Stimulated activated CD4-positive, alpha-beta T cell treated with anti-CD3 and anti-CD28 coated beads, Interleukin-12 subunit alpha, Interleukin-12 subunit beta, amount 100 ng/mL, for 24 hours (primary cell): ENCODE data around the gene AASDHPPT.

Experiments
- DNase-seq, 2 experiments: peaks; one replicate each; pipeline ENCODE4 v3.0.0-alpha.2; 2020; ENCODE audit warnings: low read depth in 2 of 2

AASDHPPT gene

DNA sequence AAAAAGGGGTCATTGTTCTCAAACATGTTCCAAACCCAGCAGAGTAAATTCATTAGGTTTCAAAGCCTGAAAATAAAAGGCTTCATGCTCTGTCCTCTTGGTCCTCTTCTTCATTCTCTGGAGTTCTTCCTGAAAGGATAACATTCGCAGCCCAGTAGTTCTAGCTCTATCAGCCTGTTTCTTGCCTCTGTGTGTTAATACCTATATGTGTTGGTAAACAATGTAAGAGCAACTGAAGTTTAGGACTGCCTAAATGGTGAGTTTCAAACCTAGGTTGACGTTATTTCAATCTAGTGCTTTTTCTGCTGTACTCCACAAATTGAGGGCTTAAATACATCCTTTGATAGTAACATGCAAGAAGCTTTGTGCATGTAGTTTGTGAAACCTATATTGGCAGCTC, 9.4 kb downstream of the AASDHPPT start:
- no peak for DNase-seq

DNA sequence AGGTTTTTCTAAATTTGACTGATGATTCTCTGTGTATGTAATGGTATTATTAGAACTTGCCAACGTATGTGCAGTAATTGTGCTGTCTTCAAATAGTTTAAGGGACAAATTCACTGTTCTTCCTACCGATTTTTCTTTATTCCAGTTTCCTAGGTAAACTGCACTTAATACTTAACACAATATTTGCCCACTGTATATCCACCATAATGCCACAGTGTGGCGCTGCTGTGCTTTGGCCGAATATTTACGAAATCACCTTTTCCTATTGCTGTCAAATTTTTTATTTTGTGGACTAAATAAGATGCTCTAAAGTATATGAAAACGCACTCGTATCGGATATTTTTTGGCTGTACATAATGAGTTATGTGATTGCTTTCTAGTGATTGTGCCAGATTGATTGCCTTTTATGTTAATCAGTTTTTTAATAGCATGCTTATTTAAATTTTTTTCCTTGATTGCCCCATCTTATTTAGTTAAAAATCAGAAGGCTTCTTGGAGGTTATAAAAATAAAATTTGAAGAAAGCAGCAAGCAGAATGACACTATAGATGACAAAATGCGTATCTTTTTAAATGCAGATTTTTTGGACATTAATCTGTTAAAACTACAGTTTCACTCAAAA, 10.5 kb downstream of the AASDHPPT start:
- no peak for DNase-seq

DNA sequence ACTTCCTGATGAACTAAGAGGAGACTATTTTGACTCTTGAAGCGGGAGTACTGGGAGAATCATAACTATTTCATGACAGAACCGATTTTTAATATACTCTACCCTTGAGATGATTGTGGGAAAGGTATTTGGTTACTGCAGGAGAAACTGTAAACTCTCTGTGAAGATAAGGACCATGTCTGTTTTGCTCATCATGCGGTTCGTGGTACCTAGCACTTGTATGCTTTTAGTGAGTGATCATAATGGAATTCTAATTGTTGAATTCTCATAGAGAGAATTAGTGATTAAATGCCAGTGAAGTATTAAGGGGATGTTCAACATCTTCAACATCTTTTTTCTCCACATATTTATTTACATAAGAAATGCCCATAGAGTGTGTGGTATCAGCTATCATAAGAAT, 11.4 kb downstream of the AASDHPPT start:
- no peak for DNase-seq

DNA sequence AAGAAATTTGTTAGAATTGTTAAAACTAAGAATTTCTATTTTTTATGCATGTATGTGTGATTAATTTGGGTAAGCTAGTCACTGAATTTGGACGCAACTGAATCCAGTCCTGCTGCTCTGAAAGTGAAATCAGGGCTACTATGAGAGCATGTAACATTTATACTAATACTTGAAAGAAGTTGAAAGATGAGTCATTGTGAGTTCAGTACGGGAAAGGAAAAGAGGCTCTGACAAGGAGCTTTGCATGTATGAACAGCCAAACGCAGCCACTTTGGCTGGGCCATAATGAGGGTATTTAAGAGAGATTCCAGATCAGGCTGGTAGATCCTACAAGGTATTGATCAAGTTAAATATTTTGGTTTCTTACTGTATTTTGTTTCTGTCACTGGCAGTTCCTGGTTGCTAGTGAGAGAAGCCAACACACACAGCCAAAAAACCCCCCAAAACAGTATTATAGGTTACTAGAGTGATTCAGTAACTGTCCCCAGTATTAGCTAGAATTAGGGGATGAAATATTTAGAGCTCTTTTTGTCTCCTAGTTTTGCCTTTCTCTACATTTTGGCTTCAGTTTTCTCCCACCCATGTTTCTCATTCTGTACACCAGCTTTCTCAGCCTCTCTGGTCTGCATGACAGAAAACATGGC, 14.1 kb downstream of the AASDHPPT start:
- DNase-seq, result no peak

DNA sequence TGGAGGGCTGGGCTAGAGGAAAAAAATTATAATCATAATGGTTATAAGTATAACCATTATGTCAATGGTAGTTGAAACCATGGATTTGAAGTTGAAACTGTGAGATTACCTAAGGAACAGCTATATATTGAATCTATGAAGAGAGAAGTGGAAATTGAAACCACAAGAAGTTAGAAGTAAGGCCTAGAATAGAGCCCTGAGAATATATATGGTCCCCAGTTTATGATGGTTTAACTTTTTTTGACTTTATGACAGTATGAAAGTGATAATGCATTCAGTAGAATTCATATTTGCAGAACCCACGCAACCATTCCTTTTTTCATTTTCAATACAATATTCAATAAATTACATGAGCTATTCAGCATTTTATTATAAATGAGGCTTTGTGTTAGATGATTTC, 15.0 kb downstream of the AASDHPPT start:
- no peak for DNase-seq

DNA sequence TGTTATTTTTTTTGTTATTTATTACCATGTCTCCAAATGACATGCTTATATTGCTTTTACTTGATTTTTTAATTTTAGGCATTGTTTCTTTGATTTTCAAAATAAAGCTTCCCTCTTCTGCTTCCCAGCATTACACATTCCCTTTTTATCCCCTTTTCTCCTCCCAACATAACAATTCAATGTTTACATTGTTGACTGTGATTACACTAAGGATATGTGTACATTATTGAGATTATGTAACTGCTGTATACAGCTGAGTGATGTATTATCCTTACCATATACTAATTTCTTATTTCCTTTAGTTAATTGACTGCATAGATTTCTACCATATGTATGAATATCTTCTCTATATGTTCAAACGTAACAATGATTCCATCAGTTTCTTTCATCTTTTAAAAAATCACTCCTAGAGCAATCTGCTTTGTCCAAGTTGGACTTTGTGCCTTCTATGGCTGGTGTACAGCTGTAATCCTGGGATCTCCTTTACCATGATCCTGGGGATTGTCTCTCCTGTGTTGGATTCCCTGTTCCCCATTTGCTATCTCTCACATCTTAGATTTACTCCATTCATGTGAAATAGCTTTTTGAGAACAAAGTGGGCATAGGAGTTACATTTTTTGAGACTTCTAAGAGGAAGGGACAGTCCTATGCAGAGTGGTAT, 21.6 kb downstream of the AASDHPPT start:
- DNase-seq, result no peak

DNA sequence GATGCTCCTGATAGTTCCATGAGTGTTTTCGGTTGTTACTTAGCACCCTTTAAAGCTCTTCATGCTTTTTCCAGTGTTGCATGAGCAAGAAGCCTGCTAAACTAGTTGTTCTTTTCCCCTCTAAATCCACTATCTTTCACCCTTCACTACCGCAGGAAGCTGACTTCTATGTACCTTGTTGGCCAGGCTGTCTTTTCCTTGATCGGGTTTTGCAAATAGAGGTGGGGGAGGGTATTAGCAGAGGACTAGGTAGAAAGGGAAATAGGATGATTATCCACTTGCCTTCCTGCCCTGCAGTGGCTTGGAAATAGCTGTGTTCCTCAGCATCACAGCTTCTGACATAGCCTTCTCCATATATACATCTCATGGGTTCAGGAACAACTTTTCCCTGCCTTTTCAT, 23.9 kb downstream of the AASDHPPT start:
- DNase-seq, result no peak

DNA sequence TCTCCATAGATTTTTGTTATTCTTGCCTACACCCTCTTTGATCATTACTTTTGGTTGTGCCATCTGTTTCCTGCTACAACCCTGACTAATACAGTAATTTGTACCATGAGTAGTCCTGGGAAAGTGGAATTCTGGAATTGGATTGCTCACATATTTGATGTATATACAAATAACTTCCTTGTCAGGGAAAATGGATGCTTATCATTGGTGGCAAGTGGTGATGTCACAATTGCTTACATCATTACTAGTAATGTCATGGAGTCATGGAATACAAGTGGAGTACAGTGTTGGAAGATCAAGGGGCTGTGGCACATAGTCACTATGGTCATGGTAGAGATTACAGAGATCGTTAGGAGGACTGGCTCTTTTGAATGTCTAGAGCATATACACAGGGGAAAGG, 24.4 kb downstream of the AASDHPPT start:
- no peak for DNase-seq

DNA sequence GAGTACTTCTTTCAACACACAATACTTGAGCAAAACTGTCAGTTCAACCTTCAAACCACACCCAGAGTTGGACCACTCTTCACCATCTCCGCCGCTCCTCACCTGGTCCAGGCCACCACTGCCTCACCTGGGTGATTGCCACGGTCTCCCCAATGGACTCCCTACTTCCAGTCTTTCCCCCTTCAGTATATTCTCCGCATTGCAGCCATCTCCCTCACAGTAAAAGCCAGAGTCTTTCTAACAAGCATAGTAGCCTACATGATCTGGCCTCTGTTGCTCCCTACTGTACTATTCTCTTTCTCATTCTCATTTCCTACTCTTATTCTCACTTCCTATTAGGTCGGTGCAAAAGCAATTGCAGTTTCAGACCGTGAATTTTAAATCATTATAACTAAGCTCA, 28.5 kb downstream of the AASDHPPT start:
- DNase-seq, result no peak

DNA sequence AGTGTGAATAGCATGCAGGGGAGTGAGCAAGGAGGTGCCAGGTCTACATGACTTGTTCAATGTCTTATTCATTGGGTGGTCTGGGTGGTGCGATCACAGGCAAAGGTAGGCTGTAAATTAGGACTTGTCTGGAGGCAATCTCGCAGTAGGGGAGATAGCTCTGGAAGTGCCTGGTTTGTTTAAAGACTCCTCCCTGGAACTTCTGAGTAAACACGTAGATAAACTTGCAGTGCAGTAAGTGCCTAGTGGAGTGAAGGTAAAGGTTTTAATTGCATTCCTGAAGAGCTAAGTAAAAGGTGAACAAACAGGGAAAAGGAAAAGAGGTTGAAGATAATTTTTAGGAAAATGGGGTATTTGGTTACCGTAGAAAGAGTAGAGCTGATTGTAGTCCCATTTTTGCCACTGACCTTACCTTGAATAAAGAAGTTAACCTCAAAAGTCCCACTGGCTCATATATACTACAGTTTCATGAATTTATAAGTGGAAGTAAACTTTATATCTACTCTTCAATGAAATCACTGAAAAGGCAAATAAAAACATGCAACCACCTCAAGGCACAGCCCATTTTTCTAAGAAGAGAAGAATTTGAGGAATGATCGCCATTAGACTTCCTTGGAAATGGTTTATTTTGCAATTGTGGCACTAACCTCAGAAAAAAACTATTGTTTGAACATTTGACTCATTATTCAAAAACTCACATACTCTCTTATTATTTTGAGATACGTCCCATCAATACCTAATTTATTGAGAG, 44.3 kb downstream of the AASDHPPT start:
- no peak for DNase-seq

DNA sequence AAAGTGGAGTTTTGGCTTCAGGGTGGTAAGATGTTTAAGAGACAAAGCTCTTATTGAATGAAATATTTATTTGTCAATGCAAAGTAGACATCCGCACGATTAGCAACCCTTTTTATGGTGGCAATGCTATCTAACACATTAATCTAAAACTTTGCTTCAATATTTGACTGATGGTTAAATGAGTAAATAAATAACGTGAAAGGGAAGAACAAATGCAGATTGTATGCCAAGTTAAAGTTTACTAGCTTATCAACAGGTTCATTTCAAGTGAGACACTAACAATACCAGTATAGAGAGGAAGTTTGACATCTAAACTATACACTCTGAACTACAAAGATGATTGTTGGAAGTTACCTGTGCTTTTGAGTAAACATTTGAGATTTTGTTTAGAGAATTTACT, 50.1 kb downstream of the AASDHPPT start:
- DNase-seq, result no peak

DNA sequence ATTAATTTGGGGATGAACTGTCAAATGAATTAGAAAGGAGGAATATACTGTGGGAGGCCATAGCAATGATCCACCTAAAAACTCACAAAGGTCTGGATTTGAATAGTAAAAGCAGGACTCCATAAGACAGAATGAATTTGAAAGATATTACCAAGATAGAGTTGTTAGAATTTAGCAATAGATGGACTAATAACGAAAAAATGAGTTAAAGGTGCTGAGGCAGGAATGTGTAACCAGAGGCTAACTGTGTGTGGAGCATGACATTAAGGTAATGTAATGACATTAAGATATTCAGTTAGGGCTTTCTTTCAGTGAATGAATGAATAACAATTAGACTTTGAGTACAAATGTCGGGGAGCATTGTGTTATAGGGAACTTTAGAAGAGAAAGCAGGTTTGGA, 51.3 kb downstream of the AASDHPPT start:
- DNase-seq, result no peak

DNA sequence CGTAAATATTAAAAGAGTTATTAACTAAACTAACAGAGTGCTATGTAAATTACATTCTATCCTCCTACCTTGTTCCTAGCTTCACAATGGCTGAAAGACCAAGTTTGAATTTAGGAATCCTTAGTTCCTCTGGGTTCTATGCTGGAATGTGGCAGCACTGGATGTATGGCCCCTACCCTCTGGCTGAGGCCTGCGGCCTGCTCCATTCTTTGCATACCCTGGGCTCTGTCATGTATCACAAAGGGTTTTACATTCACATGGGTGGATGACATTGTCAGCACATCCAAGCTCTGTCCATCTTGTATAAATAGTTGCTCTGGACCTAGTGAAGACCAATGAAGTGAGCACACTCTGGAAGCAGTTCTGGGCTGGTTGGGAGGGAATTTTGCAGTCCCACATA, 54.5 kb downstream of the AASDHPPT start:
- DNase-seq, result no peak

DNA sequence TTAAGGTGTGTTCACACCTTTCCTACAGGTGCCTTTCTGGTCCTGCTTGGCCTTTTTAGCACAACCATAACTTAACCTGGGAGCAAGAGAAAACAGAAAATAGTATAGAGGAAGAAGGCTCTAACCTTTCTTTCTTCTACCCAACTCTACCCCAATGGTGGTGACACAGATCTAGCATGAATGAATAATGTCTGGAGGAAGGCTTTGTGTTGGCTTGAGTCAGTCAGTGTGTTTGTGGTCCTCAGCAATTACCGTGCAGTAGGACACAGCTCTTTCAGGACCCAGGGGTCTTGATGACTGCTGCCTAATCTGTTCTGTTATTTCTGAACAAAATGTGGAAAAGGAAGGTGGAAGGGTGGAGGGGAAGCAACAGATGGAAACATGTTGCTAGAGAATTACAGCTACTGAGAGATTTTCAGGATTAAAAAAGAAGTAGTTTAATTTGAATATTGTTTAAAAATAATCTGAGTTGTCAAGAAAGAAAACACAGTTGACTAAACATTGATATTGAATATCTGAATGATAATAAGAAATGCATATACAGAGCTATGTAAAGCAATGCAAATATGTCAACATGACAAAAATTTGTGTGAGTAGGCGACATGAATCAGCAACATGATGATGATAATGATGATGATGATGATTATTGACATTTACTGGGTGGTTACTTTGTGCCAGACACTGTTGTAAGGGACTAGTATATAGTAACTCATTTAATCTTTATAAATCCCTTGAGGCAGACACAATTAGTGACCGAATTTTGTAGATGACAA, 55.3 kb downstream of the AASDHPPT start:
- DNase-seq, result no peak

DNA sequence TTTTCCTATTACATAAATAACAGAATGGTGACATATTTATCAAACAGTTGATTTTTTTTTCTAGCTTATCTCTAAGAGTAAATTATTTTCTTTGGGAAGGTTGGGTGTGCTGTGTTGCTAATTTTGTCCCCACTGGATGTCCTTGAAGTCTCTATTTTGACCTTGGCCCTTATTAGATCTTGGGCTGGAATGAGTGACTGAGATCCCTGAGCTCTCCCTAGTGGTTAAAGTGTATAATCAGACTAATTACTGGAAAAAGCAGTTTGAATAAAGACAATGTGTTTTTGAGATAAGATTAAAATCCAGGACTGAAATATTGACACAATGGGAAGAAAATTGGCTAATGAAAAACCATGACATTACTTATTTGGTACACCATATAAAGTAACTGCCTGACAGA, 56.1 kb downstream of the AASDHPPT start:
- DNase-seq, result no peak

DNA sequence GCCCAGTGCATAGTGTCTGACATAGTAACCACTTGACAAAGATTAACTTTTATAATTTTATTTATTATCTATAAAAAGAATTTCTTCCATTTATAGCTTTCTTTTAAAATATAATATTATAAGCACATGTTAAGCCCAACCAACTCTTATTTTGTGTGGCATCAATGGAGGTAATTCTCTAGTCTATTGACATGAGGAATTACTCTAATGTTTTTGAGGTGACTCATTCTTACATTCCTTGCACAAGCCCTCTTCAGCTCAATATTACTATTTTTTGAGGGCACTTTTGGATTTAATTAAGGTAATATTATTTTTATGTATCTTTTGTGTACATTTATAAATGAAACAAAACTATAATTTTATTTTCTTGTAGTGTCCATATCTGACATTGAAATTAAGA, 59.6 kb downstream of the AASDHPPT start:
- DNase-seq, result no peak

DNA sequence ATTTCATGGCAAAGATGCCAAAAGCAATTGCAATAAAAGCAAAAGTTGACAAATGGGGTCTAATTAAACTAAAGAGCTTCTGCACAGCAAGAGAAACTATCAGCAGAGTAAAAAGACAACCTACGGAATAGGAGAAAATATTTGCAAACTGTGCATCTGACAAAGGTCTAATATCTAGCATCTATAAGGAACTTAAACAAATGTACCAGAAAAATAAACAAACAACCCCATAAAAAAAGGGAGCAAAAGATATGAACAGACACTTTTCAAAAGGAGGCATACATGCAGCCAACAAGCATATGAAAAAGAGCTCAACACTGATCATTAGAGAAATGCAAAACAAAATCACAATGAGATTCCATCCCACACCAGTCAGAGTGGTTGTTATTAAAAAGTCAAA, 60.3 kb downstream of the AASDHPPT start:
- no peak for DNase-seq
